Smooth muscle cell (in vitro differentiated cells): ENCODE measurements around the gene ACTL8. TPM values are rescaled to one million over a fixed set of nuclear protein-coding genes. Genes with fewer than 3 reads are reported as not detected.

Source experiments
- DNase-seq: peaks from one replicate; lab custom pipeline; 2025; ENCODE audit not compliant: unreplicated experiment; lab: John Stamatoyannopoulos, UW
- H2AFZ ChIP-seq: fragments of 200-600 bp; sonication (generic); 2 replicates; pipeline ENCODE4 v1.6.0; 2016; ENCODE audit warnings: antibody characterized with exemption, low read depth, mild to moderate bottlenecking
- H3F3A ChIP-seq: fragments of 200-600 bp; sonication (generic); 2 replicates; pipeline ENCODE4 v1.6.0; 2017; ENCODE audit warnings: antibody characterized with exemption, low read depth
- H3K27ac ChIP-seq: fragments of 200-600 bp; sonication (generic); 2 replicates; pipeline ENCODE4 v1.5.1; 2016; ENCODE audit warnings: low read depth, mild to moderate bottlenecking
- H3K27me3 ChIP-seq: fragments of 200-600 bp; sonication (generic); 2 replicates; pipeline ENCODE4 v1.6.1; 2016; ENCODE audit warnings: low read depth, mild to moderate bottlenecking
- H3K36me3 ChIP-seq: fragments of 200-600 bp; sonication (generic); 2 replicates; pipeline ENCODE4 v1.5.1; 2016; ENCODE audit warnings: low read depth
- H3K4me1 ChIP-seq: fragments of 200-600 bp; sonication (generic); 2 replicates; pipeline ENCODE4 v1.5.1; 2016; ENCODE audit warnings: low read depth
- H3K4me2 ChIP-seq: fragments of 200-600 bp; sonication (generic); 2 replicates; pipeline ENCODE4 v1.6.0; 2016; ENCODE audit warnings: mild to moderate bottlenecking
- H3K4me3 ChIP-seq: fragments of 200-600 bp; sonication (generic); 2 replicates; pipeline ENCODE4 v1.5.1; 2016; ENCODE audit warnings: mild to moderate bottlenecking
- H3K79me2 ChIP-seq: fragments of 200-600 bp; sonication (generic); 2 replicates; pipeline ENCODE4 v1.6.0; 2016; ENCODE audit warnings: low read depth, mild to moderate bottlenecking
- H3K9ac ChIP-seq: fragments of 200-600 bp; sonication (generic); 2 replicates; pipeline ENCODE4 v1.6.0; 2016; ENCODE audit warnings: low read depth
- H3K9me3 ChIP-seq: fragments of 200-600 bp; sonication (generic); replicated peaks from 2 replicates; pipeline ENCODE4 v1.5.1; 2016; ENCODE audit warnings: low read depth
- H4K20me1 ChIP-seq: fragments of 200-600 bp; sonication (generic); 2 replicates; pipeline ENCODE4 v1.6.0; 2016; ENCODE audit warnings: low read depth
- CTCF ChIP-seq: fragments of 200-600 bp; sonication (generic); IDR thresholded peaks from 2 replicates; pipeline ENCODE4 v1.5.1; 2017; ENCODE audit warnings: borderline replicate concordance, mild to moderate bottlenecking, antibody characterized with exemption; ENCODE audit not compliant: insufficient read depth, poor library complexity, severe bottlenecking
- WGBS: methylation state at CpG from one replicate; pipeline ENCODE4 v1.1.7; 2016; ENCODE audit warnings: low lambda C conversion rate; 5-methylcytosine and 5-hydroxymethylcytosine counted together
- polyA plus RNA-seq: library from polyadenylated mRNA; unstranded; fragments of >200 nt; fragmentation: Nextera tagmentation; extraction: Ambion mirVana; gene quantifications from 2 replicates; pipeline ENCODE4 v1.2.1, GENCODE V29; 2016
- total RNA-seq: library from RNA; depleted of rRNA; stranded (reverse); fragments of >200 nt; gene quantifications from 2 replicates; pipeline ENCODE4 v1.2.3, GENCODE V29; 2014

Gene ACTL8
- total and polyA plus RNA-seq, 2 experiments from 2014 or later: 0.13 TPM; not detected in 1

- H3K4me3 ChIP-seq: no peak overlapping the region
- H3K9ac ChIP-seq: no peak overlapping the region
- DNase-seq: no peak
- peaks cover 2% of the 10 kb centered on the region for H3F3A ChIP-seq
- no peak for TF ChIP-seq CTCF
- no peaks in the 10 kb centered on the region for H4K20me1 ChIP-seq
- no peaks in the 10 kb centered on the region for H3K79me2 ChIP-seq
- no peaks in the 10 kb centered on the region for H3K4me1 ChIP-seq
- no peak overlapping the region for H3K27ac ChIP-seq
- H3K9me3 ChIP-seq: peaks cover 4% of the 10 kb centered on the region
- H3K36me3 ChIP-seq: no peaks in the 10 kb centered on the region
- H3K4me2 ChIP-seq: no peak overlapping the region
- no peak overlapping the region for H2AFZ ChIP-seq
- no peaks in the 10 kb centered on the region for H3K27me3 ChIP-seq
- 96% methylated on average over 3 of the region's 5 CpGs for WGBS
Observed at GRCh38 chr1:17763995-17764394, 8.9 kb downstream of the ACTL8 start.

GRCh38 chr1:17764591-17764990 lies 9.5 kb downstream of the ACTL8 start:
- Histone ChIP-seq H3K79me2 (no peaks in the 10 kb centered on the region), H2AFZ (no peak overlapping the region), H3K4me3 (no peak overlapping the region), H3K27me3 (no peaks in the 10 kb centered on the region), H3F3A (peaks cover 8% of the 10 kb centered on the region), H3K4me1 (no peaks in the 10 kb centered on the region), H3K4me2 (no peak overlapping the region), H3K27ac (no peak overlapping the region), H3K9ac (no peak overlapping the region), H4K20me1 (no peaks in the 10 kb centered on the region), H3K36me3 (no peaks in the 10 kb centered on the region), H3K9me3 (no peaks in the 10 kb centered on the region)
- DNase-seq: no peak
- WGBS: 91% methylated on average over 10 of the region's 10 CpGs
- TF ChIP-seq CTCF: no peak

GRCh38 chr1:17765444-17766411 lies 10.6 kb downstream of the ACTL8 start:
- Histone ChIP-seq H3K4me1 (no peaks in the 10 kb centered on the region), H3K4me2 (no peak overlapping the region)
- TF ChIP-seq CTCF: no peak

More at GRCh38 chr1:17765444-17766411, 10.6 kb downstream of the ACTL8 start:
- Histone ChIP-seq H3K27me3 (no peaks in the 10 kb centered on the region), H3K4me3 (no peak overlapping the region), H4K20me1 (no peaks in the 10 kb centered on the region), H3K9me3 (no peaks in the 10 kb centered on the region), H3K9ac (no peak overlapping the region), H3K36me3 (no peaks in the 10 kb centered on the region), H3K27ac (peak overlapping the region; percentile 22), H3F3A (peaks cover 12% of the 10 kb centered on the region), H3K79me2 (no peaks in the 10 kb centered on the region), H2AFZ (no peak overlapping the region)
- WGBS: 66% methylated on average over 16 of the region's 16 CpGs
- DNase-seq: no peak
